ENCODE results near the gene HTR3C.

DNA sequence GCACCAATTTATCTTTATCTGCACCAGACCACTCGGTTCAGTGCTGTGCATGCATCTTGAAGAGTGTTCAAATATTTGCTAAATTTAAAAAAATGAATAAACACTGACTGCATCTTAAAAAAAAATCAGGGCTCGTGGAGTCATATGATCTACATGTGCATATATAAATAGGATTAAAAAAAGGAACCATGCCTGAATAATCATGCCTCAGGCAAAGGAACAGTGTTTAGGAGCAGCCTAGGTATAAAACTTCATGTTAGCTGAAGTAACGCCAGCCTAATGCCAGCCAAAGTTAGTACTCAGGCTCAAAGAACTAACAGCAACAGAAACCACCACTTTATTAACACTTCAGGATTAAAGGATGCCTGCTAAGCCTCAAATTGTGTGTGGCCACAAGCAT, 44.7 kb upstream of the HTR3C start:
- TF ChIP-seq, protein P1, sequence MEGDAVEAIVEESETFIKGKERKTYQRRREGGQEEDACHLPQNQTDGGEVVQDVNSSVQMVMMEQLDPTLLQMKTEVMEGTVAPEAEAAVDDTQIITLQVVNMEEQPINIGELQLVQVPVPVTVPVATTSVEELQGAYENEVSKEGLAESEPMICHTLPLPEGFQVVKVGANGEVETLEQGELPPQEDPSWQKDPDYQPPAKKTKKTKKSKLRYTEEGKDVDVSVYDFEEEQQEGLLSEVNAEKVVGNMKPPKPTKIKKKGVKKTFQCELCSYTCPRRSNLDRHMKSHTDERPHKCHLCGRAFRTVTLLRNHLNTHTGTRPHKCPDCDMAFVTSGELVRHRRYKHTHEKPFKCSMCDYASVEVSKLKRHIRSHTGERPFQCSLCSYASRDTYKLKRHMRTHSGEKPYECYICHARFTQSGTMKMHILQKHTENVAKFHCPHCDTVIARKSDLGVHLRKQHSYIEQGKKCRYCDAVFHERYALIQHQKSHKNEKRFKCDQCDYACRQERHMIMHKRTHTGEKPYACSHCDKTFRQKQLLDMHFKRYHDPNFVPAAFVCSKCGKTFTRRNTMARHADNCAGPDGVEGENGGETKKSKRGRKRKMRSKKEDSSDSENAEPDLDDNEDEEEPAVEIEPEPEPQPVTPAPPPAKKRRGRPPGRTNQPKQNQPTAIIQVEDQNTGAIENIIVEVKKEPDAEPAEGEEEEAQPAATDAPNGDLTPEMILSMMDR (IDR thresholded peaks at IDR 0.05), result no peak
- no peak for TF ChIP-seq POLR2A (IDR thresholded peaks at IDR 0.05)

Data from right lobe of liver (tissue), 4 donors.